Small intestine (tissue), 7 donors: Measurements from ENCODE around the gene CDH23. TPM values are rescaled to one million over a fixed set of nuclear protein-coding genes. Genes with fewer than 3 reads are reported as not detected.

Experiments used
- DNase-seq, 2 donors: peaks; one replicate each; pipeline versions ENCODE4 v3.0.0 to v3.0.0-alpha.2; 2013
- FAIRE-seq: peaks from 2 replicates; lab custom pipeline; 2012; peaks lifted over from hg19 to GRCh38; lab: Jason Lieb, UNC
- H3K27ac ChIP-seq, 3 donors: one replicate each; pipeline ENCODE4 v1.5.1; 2013; ENCODE audit warnings: low read length in 2 of 3, mild to moderate bottlenecking in 2 of 3, control low read depth in 1 of 3, inconsistent platforms in 1 of 3, low read depth in 1 of 3, moderate library complexity in 1 of 3
- H3K27me3 ChIP-seq, 3 donors: one replicate each; pipeline ENCODE4 v1.6.1; 2013; ENCODE audit warnings: low read length in 3 of 3, inconsistent platforms in 1 of 3; ENCODE audit not compliant: control insufficient read depth in 3 of 3, insufficient read depth in 3 of 3
- H3K36me3 ChIP-seq, 3 donors: one replicate each; pipeline ENCODE4 v1.6.1; 2013; ENCODE audit warnings: low read length in 3 of 3, inconsistent platforms in 1 of 3, low read depth in 1 of 3, mild to moderate bottlenecking in 1 of 3, moderate library complexity in 1 of 3; ENCODE audit not compliant: control insufficient read depth in 3 of 3, insufficient read depth in 2 of 3
- H3K4me1 ChIP-seq, 3 donors: one replicate each; pipeline ENCODE4 v1.6.1; 2013; ENCODE audit warnings: low read length in 2 of 3, inconsistent platforms in 1 of 3, low read depth in 1 of 3, mild to moderate bottlenecking in 1 of 3, moderate library complexity in 1 of 3; ENCODE audit not compliant: control insufficient read depth in 3 of 3, insufficient read depth in 2 of 3
- H3K4me3 ChIP-seq, 3 donors: one replicate each; pipeline ENCODE4 v1.5.1; 2013; ENCODE audit warnings: low read length in 3 of 3, control low read depth in 1 of 3, inconsistent platforms in 1 of 3, low read depth in 1 of 3, mild to moderate bottlenecking in 1 of 3, moderate library complexity in 1 of 3
- H3K9me3 ChIP-seq, 2 donors: one replicate each; pipeline ENCODE4 v1.6.1; 2013; ENCODE audit warnings: low read depth in 1 of 2, low read length in 1 of 2; ENCODE audit not compliant: control insufficient read depth in 2 of 2, insufficient read depth in 1 of 2
- WGBS, 3 donors: extraction: QIAGEN DNeasy Blood & Tissue Kit; methylation state at CpG; one replicate each; pipeline ENCODE4 v1.1.7; 2013; 5-methylcytosine and 5-hydroxymethylcytosine counted together
- polyA plus RNA-seq, 4 donors: library from polyadenylated mRNA; stranded (reverse) in 3 of 4; unstranded in 1 of 4; fragments of 200-250 nt in 3 of 4; fragments of 120-200 nt in 1 of 4; gene quantifications; one replicate each; pipeline versions ENCODE4 v1.2.1 to v1.2.3, GENCODE V29; 2013
- donor health status: healthy with polysubstance abuse.
- donor health status: control.
- donor health status: control.
- donor health status: Bipolar disorder and iron deficiency.
- donor health status: healthy.

Gene CDH23
- polyA plus RNA-seq, 4 donors: 0.89 to 2.5 (median 1.6) TPM

DNA sequence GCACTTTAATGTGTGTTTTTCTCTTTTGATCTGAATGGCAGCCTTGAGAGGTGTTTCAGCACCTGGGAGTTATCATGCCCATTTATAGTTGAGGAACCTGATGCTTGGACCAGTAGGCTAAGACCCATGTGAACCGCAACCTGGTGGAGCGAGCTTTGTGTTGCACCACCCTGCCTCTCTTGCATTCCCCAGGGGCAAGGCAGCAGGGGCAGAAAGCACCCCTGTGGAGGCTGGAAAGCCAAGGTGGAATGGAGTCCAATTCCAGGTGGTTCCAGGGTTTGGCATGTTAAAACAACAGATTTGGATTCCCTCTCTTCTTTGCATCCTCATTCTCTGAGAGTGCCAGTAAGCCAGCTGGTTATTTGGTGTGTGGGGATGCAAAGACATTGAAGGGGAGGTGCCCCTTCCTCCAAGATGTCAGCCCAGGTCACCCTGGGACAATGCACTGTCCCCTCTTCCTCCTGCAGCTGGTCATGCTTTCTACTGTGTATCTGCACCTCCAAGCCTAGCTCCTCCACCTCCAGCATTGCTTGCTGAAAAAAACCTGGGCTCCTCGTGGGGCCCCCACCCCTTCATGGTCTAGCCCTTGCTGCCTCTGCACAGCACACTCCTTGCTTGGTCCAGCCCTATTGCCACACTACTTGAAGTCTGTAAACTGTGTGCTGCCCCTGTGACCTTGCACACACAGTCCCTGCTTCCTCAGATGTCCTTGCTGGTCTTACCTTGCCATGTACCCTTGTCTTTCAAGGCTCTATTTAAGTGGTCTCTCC lies 5.6 kb upstream of the CDH23 start:
- FAIRE-seq: no peak
- H3K27me3 ChIP-seq: peaks cover 0 to 19% (median 2%) of the 10 kb centered on the region in 3 donors

GRCh38 chr10:71391701-71392100 lies 5.0 kb upstream of the CDH23 start:
- WGBS, 3 donors: 73 to 80% (median 76%) methylated on average over 5 of the region's 5 CpGs
- FAIRE-seq (no peak), DNase-seq (no peak)

More for the DNA sequence above, 5.6 kb upstream of the CDH23 start:
- no peaks in the 10 kb centered on the region for H3K9me3 ChIP-seq
- no peaks in the 10 kb centered on the region for H3K36me3 ChIP-seq
- 65 to 80% (median 73%) methylated on average over 3 of the region's 3 CpGs for WGBS, 3 donors
- no peaks in the 10 kb centered on the region for H3K4me1 ChIP-seq
- no peak overlapping the region for H3K4me3 ChIP-seq
- DNase-seq: no peak
- no peak overlapping the region for H3K27ac ChIP-seq

GRCh38 chr10:71392292-71392691 lies 4.4 kb upstream of the CDH23 start:
- no peak for FAIRE-seq
- Histone ChIP-seq H3K4me3 (no peak overlapping the region), H3K27ac (no peak overlapping the region), H3K27me3 (peaks cover 0 to 22% (median 2%) of the 10 kb centered on the region in 3 donors), H3K9me3 (no peaks in the 10 kb centered on the region), H3K36me3 (no peaks in the 10 kb centered on the region), H3K4me1 (no peaks in the 10 kb centered on the region)
- 0 to 31% (median 11%) methylated on average over 1 of the region's 1 CpG for WGBS, 3 donors
- DNase-seq: no peak

More at GRCh38 chr10:71391701-71392100, 5.0 kb upstream of the CDH23 start:
- Histone ChIP-seq H3K9me3 (no peaks in the 10 kb centered on the region), H3K27ac (no peak overlapping the region), H3K36me3 (no peaks in the 10 kb centered on the region), H3K27me3 (peaks cover 0 to 20% (median 2%) of the 10 kb centered on the region in 3 donors), H3K4me1 (no peaks in the 10 kb centered on the region), H3K4me3 (no peak overlapping the region)

DNA sequence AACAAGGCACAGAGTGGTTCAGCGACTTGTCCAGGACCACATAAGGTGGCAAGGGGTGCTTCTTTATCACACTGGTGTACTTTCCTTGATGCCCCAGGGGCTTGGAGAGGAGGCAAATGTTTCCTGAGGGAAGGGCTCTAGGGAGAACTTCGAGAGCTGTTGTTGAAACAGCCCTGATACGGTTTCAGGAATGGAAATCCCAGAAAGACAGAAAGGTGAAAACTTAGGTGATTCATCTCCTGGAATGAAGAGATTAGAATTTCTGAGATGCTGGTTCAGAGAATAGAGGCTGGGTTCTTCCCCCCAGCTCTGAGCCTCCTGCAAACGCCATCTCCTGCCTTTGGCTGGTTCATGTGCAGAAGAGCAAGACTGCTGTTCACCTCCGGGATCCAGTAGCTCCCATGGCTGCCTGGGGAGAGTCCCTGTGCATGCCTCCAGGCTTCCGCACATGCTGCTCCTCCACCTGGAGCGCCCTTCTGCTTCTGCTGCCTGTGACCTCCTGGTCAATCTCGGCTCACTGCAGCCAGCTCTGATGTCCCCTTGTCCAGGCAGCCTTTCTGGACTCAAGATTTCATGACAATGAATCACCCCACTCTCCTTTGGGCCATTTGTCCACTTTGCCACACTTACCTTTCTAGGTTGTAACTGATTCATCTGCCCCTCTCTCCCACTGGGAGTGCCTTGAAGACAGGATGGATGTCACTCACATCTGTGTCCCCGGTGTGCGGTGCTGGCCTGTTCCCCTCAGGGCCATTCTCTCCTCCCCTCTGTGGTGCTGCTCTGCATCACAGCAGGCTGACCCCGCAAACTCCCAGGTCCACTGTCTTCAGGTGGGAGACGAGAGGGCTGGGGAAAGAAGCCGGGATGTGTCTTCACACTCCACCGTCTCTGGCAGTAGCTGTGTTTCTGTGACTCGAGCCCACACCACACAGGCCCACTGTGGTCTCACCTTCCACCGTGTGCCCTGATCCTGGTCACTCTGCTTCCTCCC lies 3.6 kb upstream of the CDH23 start:
- no peaks in the 10 kb centered on the region for H3K9me3 ChIP-seq
- no peak overlapping the region for H3K4me3 ChIP-seq
- no peaks in the 10 kb centered on the region for H3K36me3 ChIP-seq
- H3K4me1 ChIP-seq: peaks cover 0 to 8% (median 0%) of the 10 kb centered on the region in 3 donors
- peaks cover 0 to 30% (median 9%) of the 10 kb centered on the region in 3 donors for H3K27me3 ChIP-seq
- no peak overlapping the region for H3K27ac ChIP-seq
- FAIRE-seq: no peak
- DNase-seq: no peak
- WGBS, 3 donors: 83 to 84% (median 83%) methylated on average over 16 of the region's 16 CpGs

DNA sequence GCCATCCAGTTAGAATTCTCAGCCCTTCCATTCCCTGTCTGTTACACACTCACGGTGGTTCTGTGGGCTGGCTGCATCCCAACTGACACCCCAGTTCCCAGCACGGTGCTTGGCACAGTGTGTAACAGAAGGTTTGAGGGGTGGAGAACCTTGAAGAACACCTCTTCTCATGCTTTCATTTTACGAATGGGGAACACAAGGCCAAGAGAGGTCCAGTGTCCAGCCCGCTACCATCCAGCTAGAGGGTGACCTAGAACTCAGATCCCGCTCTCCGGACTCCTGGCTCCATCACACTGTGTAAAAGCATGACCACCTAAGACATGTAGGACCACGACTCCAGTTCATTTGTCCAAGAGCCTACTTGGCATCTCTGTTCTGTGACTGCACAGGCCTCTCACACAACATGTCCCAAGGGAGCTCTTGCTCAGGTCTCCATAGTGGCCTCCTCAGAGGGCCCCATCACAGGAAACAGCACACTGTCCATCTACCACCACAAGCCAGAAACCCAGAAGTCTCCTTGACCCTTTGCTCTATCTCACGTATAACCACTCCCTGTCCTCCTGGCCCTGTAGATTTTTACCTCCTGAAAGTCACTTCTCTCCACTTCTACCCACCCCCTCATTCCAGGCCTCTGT lies 2.8 kb upstream of the CDH23 start:
- DNase-seq: no peak
- WGBS, 3 donors: 78 to 88% (median 87%) methylated on average over 8 of the region's 8 CpGs
- H3K27me3 ChIP-seq: peaks cover 3 to 36% (median 18%) of the 10 kb centered on the region in 3 donors

GRCh38 chr10:71394926-71395562 lies 1.7 kb upstream of the CDH23 start:
- 91 to 95% (median 92%) methylated on average over 11 of the region's 11 CpGs for whole genome bisulfite sequencing, 3 donors

More for the DNA sequence above, 2.8 kb upstream of the CDH23 start:
- H3K27ac ChIP-seq: no peak overlapping the region
- H3K9me3 ChIP-seq: no peaks in the 10 kb centered on the region
- no peaks in the 10 kb centered on the region for H3K36me3 ChIP-seq
- H3K4me1 ChIP-seq: peaks cover 0 to 9% (median 0%) of the 10 kb centered on the region in 3 donors
- no peak for FAIRE-seq
- no peak overlapping the region for H3K4me3 ChIP-seq

DNA sequence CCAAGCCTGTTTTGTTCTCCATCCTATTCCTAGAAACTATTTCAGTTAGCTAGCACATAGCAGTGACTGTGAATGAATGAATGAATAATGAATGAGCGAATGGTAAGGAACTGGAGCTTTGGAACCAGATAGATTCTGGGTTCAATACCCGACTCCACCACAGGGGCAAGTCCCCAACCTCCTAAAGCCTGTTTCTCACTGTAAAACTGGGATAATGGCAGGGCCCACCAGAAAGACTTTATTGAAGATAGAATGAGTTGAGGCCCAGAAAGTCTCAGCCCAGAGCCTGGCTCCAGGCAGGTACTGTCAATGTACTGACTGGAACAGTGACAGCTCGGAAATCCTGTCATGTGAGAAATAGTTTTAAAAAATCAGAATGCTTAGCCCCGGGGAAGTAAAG lies 1.1 kb upstream of the CDH23 start:
- DNase-seq (no peak), FAIRE-seq (no peak)
- peaks cover 3 to 44% (median 32%) of the 10 kb centered on the region in 3 donors for H3K27me3 ChIP-seq
- H3K9me3 ChIP-seq: no peaks in the 10 kb centered on the region
- peaks cover 0 to 9% (median 0%) of the 10 kb centered on the region in 3 donors for H3K4me1 ChIP-seq
- H3K4me3 ChIP-seq: no peak overlapping the region
- WGBS, 3 donors: 86 to 89% (median 89%) methylated on average over 4 of the region's 4 CpGs
- no peaks in the 10 kb centered on the region for H3K36me3 ChIP-seq
- no peak overlapping the region for H3K27ac ChIP-seq

More at GRCh38 chr10:71394926-71395562, 1.7 kb upstream of the CDH23 start:
- no peak for DNase-seq
- Histone ChIP-seq H3K36me3 (no peaks in the 10 kb centered on the region), H3K4me3 (no peak overlapping the region), H3K27ac (no peak overlapping the region), H3K27me3 (peaks cover 3 to 44% (median 28%) of the 10 kb centered on the region in 3 donors), H3K4me1 (peaks cover 0 to 9% (median 0%) of the 10 kb centered on the region in 3 donors), H3K9me3 (no peaks in the 10 kb centered on the region)
- FAIRE-seq: no peak
